ENCODE data around the gene SERPINC1.

GRCh38 chr1:173856014-173856413 lies 61.1 kb downstream of the SERPINC1 start:
- TF ChIP-seq, protein P1, sequence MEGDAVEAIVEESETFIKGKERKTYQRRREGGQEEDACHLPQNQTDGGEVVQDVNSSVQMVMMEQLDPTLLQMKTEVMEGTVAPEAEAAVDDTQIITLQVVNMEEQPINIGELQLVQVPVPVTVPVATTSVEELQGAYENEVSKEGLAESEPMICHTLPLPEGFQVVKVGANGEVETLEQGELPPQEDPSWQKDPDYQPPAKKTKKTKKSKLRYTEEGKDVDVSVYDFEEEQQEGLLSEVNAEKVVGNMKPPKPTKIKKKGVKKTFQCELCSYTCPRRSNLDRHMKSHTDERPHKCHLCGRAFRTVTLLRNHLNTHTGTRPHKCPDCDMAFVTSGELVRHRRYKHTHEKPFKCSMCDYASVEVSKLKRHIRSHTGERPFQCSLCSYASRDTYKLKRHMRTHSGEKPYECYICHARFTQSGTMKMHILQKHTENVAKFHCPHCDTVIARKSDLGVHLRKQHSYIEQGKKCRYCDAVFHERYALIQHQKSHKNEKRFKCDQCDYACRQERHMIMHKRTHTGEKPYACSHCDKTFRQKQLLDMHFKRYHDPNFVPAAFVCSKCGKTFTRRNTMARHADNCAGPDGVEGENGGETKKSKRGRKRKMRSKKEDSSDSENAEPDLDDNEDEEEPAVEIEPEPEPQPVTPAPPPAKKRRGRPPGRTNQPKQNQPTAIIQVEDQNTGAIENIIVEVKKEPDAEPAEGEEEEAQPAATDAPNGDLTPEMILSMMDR (IDR thresholded peaks at IDR 0.05): no peak
- TF ChIP-seq POLR2A (IDR thresholded peaks at IDR 0.05): no peak
